HG03025 (cell line): Measurements from ENCODE around the gene TRIM61.
"Not testable (repeated sequence)": the region's sequence is repeated elsewhere in the genome, so short reads cannot be mapped to it uniquely, and the experiment has no call there.

Experiments used
- ATAC-seq: cut with Tn5 transposase; IDR thresholded peaks from one replicate; pipeline ENCODE4 v1.9.1; 2021; ENCODE audit warnings: mild to moderate bottlenecking, moderate library complexity; ENCODE audit not compliant: unreplicated experiment, low FRiP score

Gene TRIM61

DNA sequence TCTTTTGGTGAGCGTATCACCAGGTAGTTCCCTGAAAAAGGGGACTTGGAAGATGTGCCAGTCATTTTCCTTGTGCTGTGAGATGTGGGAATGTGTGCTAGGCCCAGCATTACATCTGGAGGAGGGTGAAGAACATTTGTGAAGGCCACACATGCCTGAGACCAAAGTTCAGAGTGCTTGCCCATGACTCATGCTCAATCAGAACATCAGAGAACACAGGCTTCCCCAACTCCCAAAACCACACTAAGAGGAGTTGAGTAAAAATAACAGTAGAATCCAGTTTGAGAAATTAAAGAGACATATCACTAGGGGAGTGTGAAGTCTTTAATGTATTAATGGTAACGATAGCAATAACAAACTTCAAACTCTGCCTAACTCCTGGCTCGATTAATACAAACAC, 18.0 kb downstream of the TRIM61 start:
- ATAC-seq = not testable (repeated sequence)

DNA sequence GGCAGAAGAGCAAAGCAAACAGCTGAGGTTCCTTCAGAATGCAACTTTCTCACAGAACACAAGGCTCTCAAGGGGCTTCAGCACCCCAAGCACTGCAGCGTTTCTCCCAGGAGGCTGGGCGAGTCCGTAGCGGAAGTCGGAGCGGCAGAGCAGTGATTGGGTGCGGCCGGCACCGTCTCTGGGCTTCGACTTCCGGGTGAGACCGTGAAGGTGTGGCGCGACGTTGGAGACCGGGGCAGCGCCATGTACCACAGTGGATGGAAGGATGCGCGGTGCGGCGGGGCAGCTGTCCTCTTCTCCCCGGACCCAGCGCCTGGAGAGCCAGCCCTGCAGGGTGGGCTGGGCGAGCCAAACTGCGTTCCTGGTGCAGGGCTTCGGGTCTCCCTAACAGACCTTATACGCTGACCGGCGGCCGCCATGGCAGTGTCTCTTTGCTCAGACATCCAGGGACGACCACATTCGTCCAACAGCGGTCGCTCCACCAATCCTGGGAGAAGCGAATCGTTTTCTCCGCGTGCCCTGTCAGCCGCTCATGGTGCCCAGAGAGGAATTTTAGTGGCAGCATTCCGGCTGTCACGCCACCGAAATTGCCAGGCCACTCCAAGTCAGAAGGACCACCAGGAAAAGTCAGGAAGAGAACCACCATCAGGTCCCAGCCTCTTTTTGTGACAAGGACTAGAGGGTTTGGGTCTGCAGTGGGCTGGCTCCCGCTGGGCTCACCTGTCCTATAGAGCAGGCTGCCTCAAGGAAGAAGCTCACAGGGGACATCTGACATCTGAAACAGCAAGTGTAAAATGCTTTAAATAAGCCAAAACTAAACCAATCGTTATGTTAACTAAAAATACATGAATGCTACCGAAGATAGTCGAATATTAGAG, 20.5 kb downstream of the TRIM61 start:
- peak; percentile 100 for ATAC-seq

DNA sequence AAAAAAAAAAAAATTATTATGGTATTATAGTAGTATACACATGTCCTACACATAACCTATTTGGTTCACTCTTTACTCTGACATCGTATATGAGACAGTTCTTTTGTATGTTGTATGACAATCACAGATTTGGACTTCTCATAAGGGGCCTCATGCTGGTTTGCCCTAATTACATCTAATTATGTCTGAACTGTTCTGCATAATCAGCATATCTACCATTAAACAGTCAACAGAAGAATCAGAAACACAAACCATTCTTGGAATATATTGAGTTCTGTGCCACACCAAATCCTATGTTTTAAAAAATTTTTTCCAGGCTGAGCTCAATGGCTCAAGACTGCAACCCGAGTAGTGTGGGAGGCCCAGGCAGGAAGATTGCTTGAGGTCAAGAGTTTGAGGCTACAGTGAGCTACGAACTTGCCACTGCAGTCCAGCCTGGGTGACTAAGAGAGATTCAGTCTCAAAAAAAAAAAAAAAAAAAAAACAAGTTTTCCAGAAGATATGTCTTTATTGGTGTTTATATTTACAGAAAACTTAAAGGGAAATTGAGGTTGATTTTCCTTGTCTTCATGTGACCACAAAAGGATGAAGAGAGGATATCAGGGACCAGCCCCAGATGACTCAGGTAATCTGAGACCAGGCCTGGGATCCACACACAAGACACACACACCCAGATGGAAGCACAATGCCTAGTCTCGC, 22.2 kb downstream of the TRIM61 start:
- ATAC-seq = no peak

DNA sequence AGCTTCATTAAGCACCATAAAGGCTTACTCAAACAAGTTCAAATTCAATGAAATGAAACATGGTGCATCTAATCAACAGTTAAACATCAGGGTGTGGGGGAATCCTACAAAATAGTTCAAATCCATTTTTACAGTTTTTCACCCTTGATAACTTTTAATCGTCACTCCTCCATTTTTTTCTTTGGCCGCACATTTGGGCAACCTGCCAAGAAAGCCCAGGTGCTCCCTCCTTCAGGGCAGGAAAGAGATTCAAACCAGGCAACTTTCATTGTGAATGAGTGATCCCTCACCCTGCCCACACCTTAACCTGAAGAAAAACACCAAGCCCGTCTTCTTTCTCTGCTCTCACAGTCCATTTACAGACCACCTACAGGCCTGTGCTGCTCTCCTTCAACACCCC, 24.9 kb downstream of the TRIM61 start:
- ATAC-seq = no peak

- ATAC-seq = no peak
Observed at GRCh38 chr4:164949448-164950143, 27.9 kb downstream of the TRIM61 start.

DNA sequence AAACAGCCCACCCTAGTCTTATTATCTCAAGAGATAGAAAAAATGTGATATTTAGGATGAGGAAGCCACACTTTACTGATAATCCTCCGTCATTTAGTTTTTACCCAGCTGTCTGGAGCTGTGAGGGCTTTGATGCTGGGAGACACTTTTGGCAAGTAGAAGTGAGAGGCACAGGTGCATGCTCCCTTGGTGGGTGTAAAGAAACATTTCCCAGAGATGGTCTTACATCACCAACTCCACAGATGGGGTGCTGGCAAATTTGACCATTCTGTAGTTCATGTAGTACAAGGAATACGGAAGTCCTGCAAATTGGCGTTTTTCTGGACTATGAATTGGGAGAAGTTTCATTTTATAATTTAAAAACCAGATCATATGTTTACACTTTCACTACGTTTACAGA, 28.5 kb downstream of the TRIM61 start:
- no peak for ATAC-seq

- ATAC-seq = not testable (repeated sequence)
Observed at GRCh38 chr4:164948006-164948405, 29.5 kb downstream of the TRIM61 start.

- ATAC-seq = no peak
Observed at GRCh38 chr4:164946810-164947209, 30.6 kb downstream of the TRIM61 start.

GRCh38 chr4:164945146-164945545, 32.3 kb downstream of the TRIM61 start:
- ATAC-seq = no peak

DNA sequence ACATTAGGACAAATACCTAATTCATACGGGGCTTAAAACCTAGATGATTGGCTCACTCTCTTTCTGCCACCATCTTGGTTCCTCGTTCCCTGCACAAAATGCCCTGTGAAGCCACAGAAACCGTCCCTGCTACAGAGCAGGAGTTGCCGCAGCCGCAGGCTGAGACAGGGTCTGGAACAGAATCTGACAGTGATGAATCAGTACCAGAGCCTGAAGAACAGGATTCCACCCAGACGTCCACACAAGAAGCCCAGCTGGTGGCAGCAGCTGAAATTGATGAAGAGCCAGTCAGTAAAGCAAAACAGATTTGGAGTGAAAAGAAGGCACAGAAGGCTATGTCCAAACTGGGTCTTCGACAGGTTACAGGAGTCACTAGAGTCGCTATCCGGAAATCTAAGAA, 34.3 kb downstream of the TRIM61 start:
- no peak for ATAC-seq

DNA sequence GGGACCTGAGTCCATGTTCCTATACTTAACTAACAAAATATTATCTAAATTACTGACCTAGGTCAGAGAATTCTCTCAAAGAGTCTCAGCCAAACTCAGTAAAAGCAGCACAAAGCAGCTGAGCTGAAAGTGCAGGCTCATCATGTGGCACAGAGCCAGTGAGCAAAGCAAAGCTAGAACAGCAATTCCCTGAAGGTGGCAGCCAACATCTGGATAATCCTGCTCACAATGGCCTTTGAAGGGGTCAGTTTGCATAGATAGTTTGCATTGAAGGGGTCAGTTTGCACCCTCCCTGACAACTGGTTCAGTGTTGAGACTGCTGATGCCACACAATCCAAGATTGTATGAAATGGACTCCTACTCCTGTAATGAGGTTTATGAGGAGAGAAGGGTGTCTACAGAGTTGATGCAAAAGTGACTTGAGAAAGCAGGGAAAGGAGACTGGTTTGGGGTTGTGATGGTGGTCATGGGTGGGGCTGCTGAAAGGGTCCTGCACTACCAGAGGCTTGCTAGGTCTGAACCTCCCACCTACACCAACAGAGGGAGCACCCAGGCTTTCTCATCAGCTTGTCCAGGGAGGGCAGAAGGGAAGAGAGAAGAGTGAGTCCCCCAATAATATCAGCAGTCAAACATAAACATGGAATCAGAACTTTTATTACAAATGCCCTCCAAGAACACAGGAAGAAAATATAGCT, 39.7 kb downstream of the TRIM61 start:
- peak; percentile 38 for ATAC-seq

- peak; percentile 45 for ATAC-seq
Observed at GRCh38 chr4:164935865-164936606, 41.4 kb downstream of the TRIM61 start.

- ATAC-seq = peak; percentile 66
Observed at GRCh38 chr4:164935363-164935762, 42.1 kb downstream of the TRIM61 start.

GRCh38 chr4:164933244-164933643, 44.2 kb downstream of the TRIM61 start:
- ATAC-seq = no peak

- ATAC-seq = no peak
Observed at GRCh38 chr4:164931551-164932324, 45.7 kb downstream of the TRIM61 start.

GRCh38 chr4:164930647-164931046, 46.8 kb downstream of the TRIM61 start:
- ATAC-seq = no peak

- not testable (repeated sequence) for ATAC-seq
Observed at GRCh38 chr4:164927101-164927500, 50.4 kb downstream of the TRIM61 start.

- ATAC-seq = no peak
Observed at GRCh38 chr4:164926301-164926700, 51.2 kb downstream of the TRIM61 start.

GRCh38 chr4:164924670-164925238, 52.7 kb downstream of the TRIM61 start:
- no peak for ATAC-seq
